NCI-H2196 (cell line): ENCODE measurements around the gene OR2L13.
"Not testable (repeated sequence)": the region's sequence is repeated elsewhere in the genome, so short reads cannot be mapped to it uniquely, and the experiment has no call there.

Experiments used
- DNase-seq: peaks from one replicate; lab custom pipeline; 2025; ENCODE audit not compliant: unreplicated experiment; lab: John Stamatoyannopoulos, UW

The OR2L13 gene

GRCh38 chr1:248094884-248095283 is at the start of gene OR2L13:
OR2L13 (plus strand) TSS chr1:248095184; CDS start chr1:248099376, 4,192 bp downstream.
- no peak for DNase-seq

GRCh38 chr1:248045209-248045608 is 49.8 kb upstream of the OR2L13 start:
- no peak for DNase-seq

GRCh38 chr1:248046536-248046935 is 48.4 kb upstream of the OR2L13 start, which contains the start of gene OR2L3:
OR2L3 (plus strand) TSS chr1:248046836; CDS start chr1:248060682, 13,846 bp downstream.
- no peak for DNase-seq

- no peak for DNase-seq
Measured at GRCh38 chr1:248047008-248047407, 48.0 kb upstream of the OR2L13 start.

GRCh38 chr1:248054671-248055070 is 40.3 kb upstream of the OR2L13 start:
- no peak for DNase-seq

- DNase-seq, result no peak
Measured at GRCh38 chr1:248055261-248055660, 39.7 kb upstream of the OR2L13 start.

GRCh38 chr1:248065071-248065470 is 29.9 kb upstream of the OR2L13 start:
- no peak for DNase-seq

- no peak for DNase-seq
Measured at GRCh38 chr1:248065604-248066003, 29.4 kb upstream of the OR2L13 start.

- DNase-seq, result not testable (repeated sequence)
Measured at GRCh38 chr1:248083864-248084263, 11.1 kb upstream of the OR2L13 start.

- no peak for DNase-seq
Measured at GRCh38 chr1:248098529-248098928, 3.5 kb downstream of the OR2L13 start.

GRCh38 chr1:248102847-248103246 is 7.9 kb downstream of the OR2L13 start:
- no peak for DNase-seq

- no peak for DNase-seq
Measured at GRCh38 chr1:248111157-248111556, 16.2 kb downstream of the OR2L13 start.

GRCh38 chr1:248114890-248115289 is 19.9 kb downstream of the OR2L13 start:
- no peak for DNase-seq

- no peak for DNase-seq
Measured at GRCh38 chr1:248127653-248128052, 32.7 kb downstream of the OR2L13 start.

GRCh38 chr1:248136811-248137210 is 41.8 kb downstream of the OR2L13 start:
- no peak for DNase-seq

GRCh38 chr1:248140846-248141245 is 45.9 kb downstream of the OR2L13 start:
- no peak for DNase-seq

GRCh38 chr1:248143311-248143710 is 48.3 kb downstream of the OR2L13 start:
- no peak for DNase-seq

GRCh38 chr1:248144513-248145198 is 49.7 kb downstream of the OR2L13 start, which contains the start of gene OR2M5:
OR2M5 (plus strand) TSS chr1:248145148; CDS start chr1:248145148, 0 bp downstream.
- DNase-seq, result no peak
